HG03442 (cell line): ENCODE results near the gene OR6P1.

Source experiments
- ATAC-seq: cut with Tn5 transposase; IDR thresholded peaks from one replicate; pipeline ENCODE4 v1.9.1; 2021; ENCODE audit warnings: mild to moderate bottlenecking, moderate library complexity; ENCODE audit not compliant: unreplicated experiment

Gene OR6P1, protein sequence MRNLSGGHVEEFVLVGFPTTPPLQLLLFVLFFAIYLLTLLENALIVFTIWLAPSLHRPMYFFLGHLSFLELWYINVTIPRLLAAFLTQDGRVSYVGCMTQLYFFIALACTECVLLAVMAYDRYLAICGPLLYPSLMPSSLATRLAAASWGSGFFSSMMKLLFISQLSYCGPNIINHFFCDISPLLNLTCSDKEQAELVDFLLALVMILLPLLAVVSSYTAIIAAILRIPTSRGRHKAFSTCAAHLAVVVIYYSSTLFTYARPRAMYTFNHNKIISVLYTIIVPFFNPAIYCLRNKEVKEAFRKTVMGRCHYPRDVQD

DNA sequence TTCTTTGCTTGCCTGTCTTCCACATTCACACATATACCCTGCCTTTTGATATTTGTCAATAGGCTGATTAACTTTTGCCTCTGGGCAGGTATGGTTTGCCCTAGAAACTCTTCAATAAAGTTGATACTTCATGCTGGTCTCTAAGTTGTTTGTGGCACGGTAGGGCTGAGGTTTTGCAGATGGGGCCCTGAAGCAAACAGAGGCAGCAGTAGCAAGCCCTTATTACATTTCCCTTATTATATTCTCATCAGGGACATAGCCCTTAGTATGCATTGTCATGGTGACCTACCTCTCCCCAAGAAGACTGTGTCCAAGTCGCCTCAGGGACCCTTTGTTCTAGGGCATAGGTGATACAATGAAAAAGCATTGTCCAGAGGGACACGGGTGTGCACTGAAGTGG lies at the start of gene OR6P1:
Gene OR6P1, minus strand, starts transcription at position 101 of the 400 bp plus-strand sequence. CDS start 6,976 bp downstream, outside the sequence.
- no peak for ATAC-seq

DNA sequence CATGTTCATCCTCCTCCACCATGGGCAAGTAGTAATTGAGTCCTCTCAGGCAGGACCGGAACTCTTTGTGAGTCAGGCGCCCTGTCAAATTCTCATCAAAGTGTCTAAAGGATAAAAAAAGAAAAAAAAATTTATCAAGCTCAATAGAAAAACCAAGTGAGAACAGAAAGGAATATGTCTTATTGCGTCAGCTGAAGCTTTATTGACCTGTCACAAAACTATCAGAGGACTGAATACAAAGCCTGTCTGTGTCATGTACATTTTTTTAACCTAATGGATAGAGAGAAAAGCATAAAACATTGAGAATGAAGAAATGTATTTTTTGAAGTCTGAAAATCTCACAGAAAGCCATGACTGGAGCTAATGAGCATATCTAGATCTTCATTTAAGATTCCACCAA lies 43.4 kb upstream of the OR6P1 start:
- no peak for ATAC-seq

DNA sequence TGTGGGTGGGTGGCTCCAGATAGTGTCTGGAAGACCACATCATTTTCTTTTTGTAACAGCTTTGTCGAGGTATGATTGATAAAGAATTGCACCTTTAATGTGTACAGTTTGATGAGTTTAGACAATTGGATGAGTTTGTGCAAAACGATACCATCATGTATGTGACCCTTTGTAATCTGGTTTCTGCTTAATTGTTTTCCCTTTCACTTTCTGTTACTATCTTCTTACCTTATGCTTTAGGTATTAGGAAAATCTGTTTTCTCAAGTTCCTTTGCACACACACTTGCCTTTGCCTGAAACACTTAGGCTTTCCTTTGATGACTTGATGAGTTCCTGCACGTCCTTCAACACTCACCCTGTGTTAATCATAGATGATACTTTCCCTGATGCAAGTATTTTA lies 41.5 kb upstream of the OR6P1 start:
- ATAC-seq: no peak

DNA sequence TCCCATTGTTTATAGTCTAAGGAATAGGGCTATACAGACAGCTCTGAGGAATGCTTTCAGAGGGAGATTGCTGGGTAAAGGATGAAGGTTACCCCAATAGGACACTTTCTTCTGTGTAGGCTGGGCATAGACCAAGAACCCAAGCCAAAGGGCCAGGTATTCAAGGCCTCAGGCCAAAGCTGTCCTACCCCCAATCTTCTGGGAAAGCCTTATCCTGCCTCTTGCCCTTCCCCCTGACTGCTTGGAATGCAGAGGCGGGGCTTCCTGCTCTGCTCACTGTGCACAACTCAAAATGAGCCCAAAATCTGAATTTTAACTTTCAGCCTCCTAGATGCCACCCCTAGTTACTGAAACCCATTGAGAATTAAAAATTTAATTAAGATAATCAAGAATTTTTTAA lies 36.9 kb upstream of the OR6P1 start:
- no peak for ATAC-seq

DNA sequence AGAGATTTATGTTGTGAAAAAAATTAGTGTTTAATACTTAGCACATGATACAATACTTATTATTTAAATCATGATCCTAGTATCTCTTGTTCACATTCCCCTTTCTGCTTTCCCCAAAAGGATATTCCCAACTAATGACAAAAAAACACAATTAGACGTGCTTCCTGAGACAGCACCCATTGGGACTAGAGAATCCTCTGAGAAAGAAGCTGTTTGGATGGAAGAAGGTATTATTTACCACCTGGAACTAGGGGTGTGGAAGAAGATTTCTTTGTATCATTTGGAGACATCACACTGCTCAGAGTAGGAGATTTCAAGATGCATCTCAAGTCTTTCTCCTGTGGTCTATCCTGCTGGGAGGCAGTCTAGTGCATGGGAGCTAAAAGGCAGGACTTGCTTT lies 34.6 kb upstream of the OR6P1 start, which contains the start of gene OR10Z1:
Gene OR10Z1, plus strand, starts transcription at position 301 of the 400 bp plus-strand sequence. CDS start 1,171 bp downstream, outside the sequence.
- no peak for ATAC-seq

DNA sequence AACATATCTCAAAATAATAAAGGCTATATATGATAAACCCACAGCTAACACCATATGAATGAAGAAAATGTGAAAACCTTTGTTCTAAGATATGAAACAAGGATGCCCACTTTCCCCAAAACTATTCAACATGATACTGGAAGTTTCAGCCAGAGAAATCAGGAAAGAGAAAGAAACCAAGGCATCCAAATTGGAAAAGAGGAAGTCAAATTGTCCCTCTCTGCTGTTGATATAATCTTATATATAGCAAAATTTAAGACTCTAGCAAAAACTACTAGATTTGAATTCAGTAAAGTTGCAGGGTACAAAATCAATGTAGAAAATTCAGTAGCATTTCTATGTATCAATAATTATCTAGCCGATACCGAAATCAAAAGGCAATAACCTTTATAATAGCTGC lies 30.4 kb upstream of the OR6P1 start:
- ATAC-seq: no peak

DNA sequence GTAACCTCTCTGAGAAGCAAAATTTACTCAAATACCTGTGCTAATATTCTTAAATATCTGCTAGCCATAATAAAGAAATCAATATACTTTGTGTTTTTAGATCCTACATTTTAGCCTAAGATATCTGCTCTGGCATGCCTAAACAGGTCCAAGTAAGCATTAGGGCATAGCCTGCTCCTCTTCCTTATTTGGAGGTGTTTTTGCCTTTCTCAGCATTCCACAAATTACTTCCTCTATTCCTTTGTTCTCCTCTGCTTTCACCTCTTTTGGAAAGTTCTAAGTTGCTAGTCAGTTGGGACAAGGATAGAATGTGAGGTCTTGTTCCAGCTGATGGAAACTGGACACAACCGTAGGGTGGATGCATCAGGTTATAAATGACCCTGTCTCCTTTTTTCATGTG lies 16.6 kb upstream of the OR6P1 start:
- ATAC-seq: no peak

DNA sequence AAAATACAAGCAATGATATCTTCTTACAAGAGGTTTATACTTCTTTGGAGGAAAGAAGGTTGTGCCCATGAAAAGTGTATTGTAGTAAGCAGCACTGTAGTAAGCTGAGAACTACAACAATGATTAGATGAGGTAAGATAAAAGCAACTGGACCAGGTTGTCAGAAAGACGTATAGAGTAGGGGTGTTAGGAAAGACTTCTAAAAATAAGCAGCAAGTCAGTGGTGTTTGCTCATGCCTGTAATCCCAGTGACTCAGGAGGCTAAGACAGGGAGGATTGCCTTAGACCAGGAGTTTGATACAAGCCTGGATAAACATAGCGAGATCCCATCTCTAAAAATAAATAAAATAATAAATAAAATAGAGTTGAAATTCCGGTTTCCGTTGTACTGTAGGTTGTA lies 13.6 kb upstream of the OR6P1 start:
- ATAC-seq: no peak

DNA sequence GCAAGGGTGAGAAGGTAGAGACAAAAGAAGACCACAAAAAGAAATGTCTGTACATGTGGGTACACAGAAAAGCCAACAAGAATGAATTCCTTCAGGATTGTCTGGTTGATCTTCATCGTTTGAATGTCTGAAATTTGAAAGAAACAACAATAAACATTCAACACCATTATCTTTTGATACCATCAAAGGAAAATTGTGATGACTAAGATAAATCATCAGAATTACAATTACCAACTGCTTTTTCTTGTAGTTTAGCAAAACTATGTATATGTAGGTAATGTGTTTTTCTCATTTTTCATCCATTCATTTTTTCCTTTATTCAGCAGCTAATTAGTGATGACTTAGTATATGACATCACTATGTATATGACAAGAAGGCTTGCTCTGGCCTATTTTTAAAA lies 9.4 kb upstream of the OR6P1 start, which contains the start of gene OR10X1:
Gene OR10X1, minus strand, starts transcription at position 167 of the 400 bp plus-strand sequence. Its CDS starts 0 bp downstream, at position 167.
- ATAC-seq: no peak

DNA sequence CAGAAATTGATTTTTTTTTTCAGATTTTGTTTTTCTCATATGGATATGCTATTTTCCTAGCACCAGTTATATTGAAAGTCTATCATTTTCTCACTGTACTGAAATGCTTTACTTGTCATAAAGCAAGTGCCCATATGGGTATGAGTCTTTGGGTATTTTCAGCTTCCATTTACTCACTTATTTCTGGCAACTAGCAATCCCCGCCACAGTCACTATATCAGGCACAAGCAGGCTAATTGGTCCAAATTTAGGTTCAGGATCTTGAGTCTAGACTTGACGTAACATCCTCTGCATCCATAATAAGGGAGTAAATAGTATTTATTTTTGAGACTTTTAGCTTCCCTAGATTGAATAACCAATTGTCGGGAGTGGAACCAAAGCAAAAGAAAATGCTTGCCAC lies 7.2 kb upstream of the OR6P1 start:
- no peak for ATAC-seq

DNA sequence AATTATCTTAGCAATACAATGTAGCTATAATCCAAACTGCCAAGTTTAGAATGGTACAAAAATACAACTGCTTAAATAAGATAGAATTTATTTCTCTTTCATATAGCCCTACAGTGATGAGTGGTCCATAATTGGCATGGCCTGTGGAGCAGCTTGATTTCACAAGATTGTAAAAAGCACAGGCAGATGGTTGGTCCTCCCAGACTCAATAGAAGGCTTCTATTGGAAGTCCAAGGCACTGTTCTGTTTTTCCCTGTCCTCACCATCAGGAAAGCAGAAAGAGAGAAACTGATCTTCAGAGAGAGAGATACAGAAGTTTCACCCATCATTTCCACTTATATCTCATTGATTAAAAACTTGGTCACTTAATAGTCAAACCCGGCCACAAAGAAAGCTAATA lies 1.8 kb upstream of the OR6P1 start:
- ATAC-seq: no peak

DNA sequence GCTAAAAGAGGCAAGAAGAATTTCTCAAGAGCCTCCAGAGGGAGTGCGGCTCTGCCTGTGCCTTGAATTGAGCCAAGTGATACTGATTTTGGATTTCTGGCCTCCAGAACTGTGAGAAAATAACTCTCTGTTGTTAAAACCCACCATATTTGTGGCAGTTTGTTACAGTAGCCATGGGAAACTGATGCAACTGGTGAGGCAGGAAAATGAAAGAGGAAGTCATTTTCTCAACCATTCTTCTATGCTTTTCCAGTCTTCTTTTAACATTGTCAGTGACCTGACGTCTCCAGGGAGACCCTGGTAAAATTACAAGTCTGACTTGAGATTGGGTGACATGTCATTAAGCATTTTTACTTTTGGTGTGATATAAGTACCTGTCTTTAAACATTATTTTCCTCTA lies 5.8 kb downstream of the OR6P1 start:
- ATAC-seq: no peak

DNA sequence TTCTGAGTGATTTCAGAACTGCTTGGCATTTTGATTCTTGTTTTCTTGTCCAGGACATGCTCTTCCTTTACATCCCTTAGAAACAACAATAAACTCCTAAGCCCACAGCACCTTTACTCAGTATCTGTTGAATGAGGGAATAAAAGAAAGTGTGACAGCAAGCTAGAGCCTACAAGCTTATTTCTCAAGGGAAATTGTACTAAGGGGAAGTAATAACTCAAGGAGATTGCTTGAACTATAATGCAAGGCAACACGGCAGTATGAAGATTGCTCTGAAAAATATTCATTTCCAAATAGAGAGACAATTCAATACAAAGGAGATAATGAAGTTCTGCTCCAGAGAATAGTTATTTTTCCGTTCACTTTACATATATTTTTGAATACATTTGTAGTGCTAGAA lies 6.5 kb downstream of the OR6P1 start:
- ATAC-seq: no peak

DNA sequence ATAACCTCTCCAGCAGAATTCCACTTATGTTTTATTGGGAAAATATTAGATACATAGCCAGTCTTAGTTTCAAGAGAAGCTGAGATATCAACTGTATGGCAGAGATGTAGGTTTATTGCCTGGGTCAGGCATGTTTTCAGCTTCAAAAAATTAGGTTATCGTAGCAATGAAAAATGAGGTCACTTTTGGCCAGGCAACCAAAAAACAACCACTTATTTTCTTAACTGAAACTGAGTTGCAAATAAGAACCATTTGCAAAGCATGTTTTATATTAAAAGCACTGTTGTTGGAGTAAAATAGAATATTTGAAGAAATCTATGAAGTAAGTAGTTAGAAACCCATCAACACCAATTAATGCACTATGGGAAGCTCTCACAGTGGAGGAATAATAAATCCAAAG lies 10.7 kb downstream of the OR6P1 start:
- ATAC-seq: no peak

DNA sequence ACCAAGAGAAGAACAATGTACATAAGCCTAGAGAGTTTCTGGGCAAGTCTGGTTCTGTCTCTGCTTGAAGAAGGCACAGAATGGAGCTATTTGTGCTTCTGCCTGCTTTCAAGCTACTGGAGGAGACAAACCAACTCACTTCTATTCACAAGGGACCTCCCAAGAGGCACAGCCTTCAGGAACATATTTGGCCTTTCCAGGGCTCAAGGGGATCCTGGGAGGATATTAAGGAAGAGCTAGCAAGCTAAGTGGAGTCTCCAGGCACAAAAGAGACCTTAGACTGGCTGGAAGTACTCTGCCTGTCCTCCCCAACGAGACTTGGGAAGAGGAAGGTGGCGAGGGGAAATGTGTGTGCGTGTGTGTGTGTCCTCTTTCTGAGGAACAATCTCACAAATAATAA lies 16.0 kb downstream of the OR6P1 start, which contains the start of gene OR6Y1:
Gene OR6Y1, minus strand, starts transcription at position 54 of the 400 bp plus-strand sequence. CDS start 6,300 bp downstream, outside the sequence.
- no peak for ATAC-seq

DNA sequence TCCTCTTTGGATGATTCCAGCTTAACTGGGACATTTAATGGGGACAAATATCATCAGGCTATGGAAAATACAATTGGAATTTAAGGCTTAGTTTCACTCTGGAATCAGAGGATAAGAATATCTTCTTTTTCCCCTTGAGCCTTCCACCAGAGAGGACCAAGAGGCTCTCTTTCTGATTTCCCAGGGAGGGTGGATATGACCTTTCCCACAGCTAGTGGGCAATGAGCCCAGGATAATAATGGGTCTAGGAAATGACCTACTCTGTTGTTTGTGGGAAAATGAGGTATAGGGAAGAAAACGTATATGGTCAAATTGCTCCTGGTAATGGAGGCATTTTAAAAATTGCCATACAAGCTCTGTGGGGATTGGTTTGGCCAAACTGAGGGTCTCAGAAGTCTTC lies 18.1 kb downstream of the OR6P1 start:
- no peak for ATAC-seq

DNA sequence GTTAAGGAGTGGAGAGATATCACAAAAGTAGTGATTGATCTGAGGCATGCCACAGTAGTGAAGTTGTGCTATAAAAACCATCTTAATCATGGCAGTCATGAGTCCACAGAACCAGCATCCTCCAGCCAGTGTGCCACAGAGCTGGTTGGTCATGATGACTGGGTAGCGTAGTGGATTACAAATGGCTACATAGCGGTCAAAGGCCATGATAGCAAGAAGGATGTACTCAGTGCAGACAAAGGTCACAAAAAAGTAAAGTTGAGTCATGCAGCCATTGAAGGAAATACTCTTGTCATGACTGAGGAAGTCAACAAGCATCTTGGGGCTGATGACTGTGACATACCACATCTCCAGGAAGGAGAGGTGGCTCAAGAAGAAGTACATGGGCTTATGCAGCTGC lies 22.8 kb downstream of the OR6P1 start:
- no peak for ATAC-seq

DNA sequence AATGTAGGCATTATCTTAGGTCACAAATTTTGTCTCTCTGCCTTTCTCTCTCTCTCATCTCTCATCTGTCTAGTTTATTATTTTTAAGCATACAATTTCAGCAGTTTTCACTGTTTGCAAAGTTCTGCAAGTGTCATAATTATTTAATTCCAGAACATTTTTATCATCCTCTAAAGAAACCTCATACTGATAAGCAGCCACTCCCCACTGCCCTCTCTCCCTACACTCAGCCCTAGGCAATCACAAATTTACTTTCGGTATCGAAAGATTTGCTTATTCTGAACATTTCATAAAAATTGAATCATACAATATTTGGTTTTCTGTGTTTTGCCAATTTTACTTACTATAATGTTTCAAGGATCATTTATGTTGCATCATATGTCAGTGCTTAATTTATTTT lies 32.8 kb downstream of the OR6P1 start:
- no peak for ATAC-seq

DNA sequence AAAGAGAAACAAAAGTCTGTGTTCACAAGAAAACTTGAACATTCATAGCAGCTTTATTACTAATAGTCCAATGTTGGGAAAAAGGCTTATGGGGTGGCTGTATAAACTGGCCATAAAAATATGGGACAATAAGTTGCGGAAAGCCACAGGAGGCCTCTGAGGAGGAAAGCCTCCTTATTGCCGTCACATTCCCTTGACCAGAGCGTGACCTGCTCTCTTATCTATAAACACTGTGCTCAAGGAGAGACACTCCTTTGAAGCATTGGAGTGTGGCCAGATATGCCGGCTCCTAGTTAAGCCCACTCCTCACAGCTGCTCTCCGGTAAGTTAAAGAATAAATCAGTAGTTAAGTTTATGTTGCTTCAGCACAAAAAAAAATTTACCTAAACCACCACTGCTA lies 35.9 kb downstream of the OR6P1 start:
- no peak for ATAC-seq

DNA sequence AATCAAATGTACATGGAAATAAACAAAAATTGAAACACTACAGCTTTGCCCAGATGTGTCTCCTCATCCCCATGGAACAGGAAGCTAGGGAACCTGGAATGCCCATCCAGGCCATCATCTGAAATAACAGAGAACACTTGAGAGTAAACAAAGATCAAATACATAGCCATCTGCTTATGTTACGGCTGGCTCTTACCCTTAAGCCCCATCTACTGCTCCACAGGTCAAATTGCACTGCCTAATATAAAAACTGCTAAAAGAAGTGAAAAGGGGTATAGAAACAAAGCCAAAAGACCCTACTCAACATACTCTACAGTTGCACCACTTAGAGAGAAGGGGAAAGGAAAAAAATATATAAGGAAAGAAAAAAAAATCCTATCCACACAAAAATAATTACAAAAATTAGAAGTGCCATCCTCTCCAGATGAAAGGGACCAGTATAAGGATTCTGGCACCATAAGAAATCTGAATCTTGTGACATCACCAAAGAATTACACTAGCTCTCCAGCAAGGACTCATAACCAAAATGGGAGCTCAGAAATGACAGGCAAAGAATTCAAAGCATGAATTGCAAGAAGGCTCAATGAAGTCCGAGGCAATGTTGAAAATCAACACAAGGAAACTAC lies 43.1 kb downstream of the OR6P1 start:
- ATAC-seq: peak; percentile 76

DNA sequence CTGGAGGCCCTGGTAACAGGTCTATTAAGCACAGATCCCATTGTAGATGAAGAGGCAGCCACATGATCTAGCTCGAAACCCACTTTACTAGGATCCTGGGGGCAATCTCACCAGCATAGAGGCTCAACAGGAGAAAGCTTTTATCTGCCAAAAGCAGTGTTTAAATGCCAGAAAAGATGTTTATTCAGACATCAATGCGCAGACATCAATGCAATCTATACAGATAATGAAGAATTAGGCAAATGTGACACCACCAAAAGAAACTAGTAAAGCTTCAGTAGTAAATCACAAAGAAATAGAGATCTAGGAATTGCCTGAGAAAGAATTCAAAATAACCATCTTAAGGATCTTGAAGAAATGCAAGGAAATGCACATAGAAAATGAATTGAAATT lies 48.7 kb downstream of the OR6P1 start:
- no peak for ATAC-seq

DNA sequence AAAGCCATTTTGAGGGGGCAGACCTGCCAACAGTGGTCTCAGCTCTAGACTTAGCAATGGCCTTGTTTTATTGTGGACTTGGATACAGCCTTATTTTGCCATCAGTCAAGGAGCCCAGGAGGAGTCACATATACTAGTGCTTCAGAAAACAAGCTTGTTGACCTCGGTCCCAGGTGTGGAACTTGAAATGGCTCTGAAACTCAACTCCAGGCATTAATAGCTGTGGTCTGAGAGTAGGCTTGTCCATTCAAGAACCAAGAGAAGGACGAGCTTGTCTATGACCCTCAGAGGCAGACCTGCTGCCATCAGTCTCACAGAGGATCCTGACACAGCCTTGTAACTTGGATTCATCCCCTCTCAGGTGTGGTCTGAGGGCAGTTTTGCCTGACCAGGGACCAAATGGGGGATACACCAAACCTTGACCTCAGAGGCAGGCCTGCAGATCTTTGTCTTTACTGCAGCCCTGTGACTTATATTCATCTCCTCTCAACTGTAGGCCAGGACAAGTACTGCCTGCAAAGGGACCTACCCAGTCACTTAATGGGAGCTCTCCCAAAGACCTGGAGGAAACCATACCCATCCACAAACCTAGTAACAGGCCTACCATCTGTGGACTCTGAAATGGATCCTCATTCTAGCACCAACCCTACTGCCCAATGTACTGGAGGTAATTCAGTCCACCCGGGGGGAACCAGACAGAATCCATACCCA lies 49.3 kb downstream of the OR6P1 start:
- no peak for ATAC-seq
